Retinal pigment epithelial cell (primary cell): ENCODE data around the gene WHAMM.

ENCODE experiments used
- DNase-seq: peaks from one replicate; pipeline ENCODE4 v3.0.0-alpha.2; 2010; ENCODE audit warnings: low read depth
- H3K4me3 ChIP-seq: 2 replicates; pipeline ENCODE4 v1.5.1; 2011; ENCODE audit warnings: mild to moderate bottlenecking, low read length, control low read depth, moderate library complexity
- CTCF ChIP-seq: conservative IDR thresholded peaks from 2 replicates; pipeline ENCODE4 v1.5.1; 2011; ENCODE audit warnings: low read depth, low read length, control low read depth, inconsistent platforms

WHAMM gene

GRCh38 chr15:82849556-82850512, 40.4 kb downstream of the WHAMM start:
- TF ChIP-seq CTCF: peak; percentile 91
- peak; percentile 56 for DNase-seq
- H3K4me3 ChIP-seq: no peak overlapping the region

GRCh38 chr15:82850731-82851130, 41.3 kb downstream of the WHAMM start:
- H3K4me3 ChIP-seq: no peak overlapping the region
- no peak for TF ChIP-seq CTCF
- no peak for DNase-seq

- no peak for TF ChIP-seq CTCF
- DNase-seq: no peak
- no peak overlapping the region for H3K4me3 ChIP-seq
Observed at GRCh38 chr15:82851306-82851850, 42.0 kb downstream of the WHAMM start.

- TF ChIP-seq CTCF: no peak
- peak; percentile 62 for DNase-seq
- no peak overlapping the region for H3K4me3 ChIP-seq
Observed at GRCh38 chr15:82851981-82852511, 42.6 kb downstream of the WHAMM start.

GRCh38 chr15:82852941-82853561, 43.6 kb downstream of the WHAMM start:
- H3K4me3 ChIP-seq: no peak overlapping the region
- no peak for DNase-seq
- no peak for TF ChIP-seq CTCF

- no peak for TF ChIP-seq CTCF
- no peak for DNase-seq
- H3K4me3 ChIP-seq: no peak overlapping the region
Observed at GRCh38 chr15:82854554-82854953, 45.1 kb downstream of the WHAMM start.
